Nephron (organoid): ENCODE results near the gene CBX1.
A peak's percentile ranks its signal among the peaks of the same experiment; 100 is the strongest.

Experiments used
- H3K27ac Mint-ChIP-seq, 3 experiments: 2 replicates each; pipeline ENCODE4 v1.8.0; 2020; ENCODE audit warnings: mixed read lengths in 3 of 3, mild to moderate bottlenecking in 2 of 3, moderate library complexity in 1 of 3
- H3K27me3 Mint-ChIP-seq: 2 replicates; pipeline ENCODE4 v1.8.0; 2021; ENCODE audit warnings: low read depth, mild to moderate bottlenecking, moderate library complexity, mixed read lengths
- H3K36me3 Mint-ChIP-seq: 2 replicates; pipeline ENCODE4 v1.8.0; 2020; ENCODE audit warnings: low read depth, mixed read lengths
- H3K4me1 Mint-ChIP-seq: 2 replicates; pipeline ENCODE4 v1.8.0; 2020; ENCODE audit warnings: mixed read lengths
- H3K4me3 Mint-ChIP-seq, 3 experiments: 2 replicates each; pipeline ENCODE4 v1.8.0; 2020; ENCODE audit warnings: mild to moderate bottlenecking in 3 of 3, mixed read lengths in 3 of 3, moderate library complexity in 2 of 3
- H3K9me3 Mint-ChIP-seq: 2 replicates; pipeline ENCODE4 v1.8.0; 2020; ENCODE audit warnings: mixed read lengths
- TF ChIP-seq, protein P1 (sequence below), 3 experiments: fragments of 200-600 bp; sonication (generic); IDR thresholded peaks; one replicate each; pipeline ENCODE4 v1.5.0; 2021; ENCODE audit warnings: antibody characterized with exemption in 3 of 3; ENCODE audit not compliant: unreplicated experiment in 3 of 3

Gene CBX1

DNA sequence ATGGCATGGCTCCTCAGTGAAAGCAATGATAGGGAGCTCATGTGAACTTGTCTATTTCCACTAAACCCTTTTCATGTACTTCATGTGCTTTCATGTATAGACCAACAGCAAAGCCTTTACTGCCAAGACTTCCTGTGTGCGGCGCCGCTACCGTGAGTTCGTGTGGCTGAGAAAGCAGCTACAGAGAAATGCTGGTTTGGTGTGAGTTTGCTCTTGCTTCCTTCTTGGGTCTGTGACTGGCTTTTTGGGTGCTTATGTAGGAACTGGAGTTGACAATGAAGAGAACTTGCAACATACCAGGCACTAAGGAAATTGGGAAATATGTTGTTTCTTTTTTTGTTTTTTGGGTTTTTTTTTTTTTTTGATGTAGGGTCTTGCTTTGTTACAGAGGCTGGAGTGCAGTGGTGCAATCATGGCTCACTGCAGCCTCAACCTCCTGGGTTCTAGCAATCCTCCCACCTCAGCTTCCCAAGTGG is 12.0 kb upstream of the CBX1 start:
- H3K27ac Mint-ChIP-seq: no peak overlapping the region
- H3K4me3 Mint-ChIP-seq: no peak overlapping the region
- peaks cover 6% of the 10 kb centered on the region for H3K4me1 Mint-ChIP-seq
- H3K27me3 Mint-ChIP-seq: no peaks in the 10 kb centered on the region
- peaks cover 27% of the 10 kb centered on the region for H3K36me3 Mint-ChIP-seq
- TF ChIP-seq, protein P1, sequence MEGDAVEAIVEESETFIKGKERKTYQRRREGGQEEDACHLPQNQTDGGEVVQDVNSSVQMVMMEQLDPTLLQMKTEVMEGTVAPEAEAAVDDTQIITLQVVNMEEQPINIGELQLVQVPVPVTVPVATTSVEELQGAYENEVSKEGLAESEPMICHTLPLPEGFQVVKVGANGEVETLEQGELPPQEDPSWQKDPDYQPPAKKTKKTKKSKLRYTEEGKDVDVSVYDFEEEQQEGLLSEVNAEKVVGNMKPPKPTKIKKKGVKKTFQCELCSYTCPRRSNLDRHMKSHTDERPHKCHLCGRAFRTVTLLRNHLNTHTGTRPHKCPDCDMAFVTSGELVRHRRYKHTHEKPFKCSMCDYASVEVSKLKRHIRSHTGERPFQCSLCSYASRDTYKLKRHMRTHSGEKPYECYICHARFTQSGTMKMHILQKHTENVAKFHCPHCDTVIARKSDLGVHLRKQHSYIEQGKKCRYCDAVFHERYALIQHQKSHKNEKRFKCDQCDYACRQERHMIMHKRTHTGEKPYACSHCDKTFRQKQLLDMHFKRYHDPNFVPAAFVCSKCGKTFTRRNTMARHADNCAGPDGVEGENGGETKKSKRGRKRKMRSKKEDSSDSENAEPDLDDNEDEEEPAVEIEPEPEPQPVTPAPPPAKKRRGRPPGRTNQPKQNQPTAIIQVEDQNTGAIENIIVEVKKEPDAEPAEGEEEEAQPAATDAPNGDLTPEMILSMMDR (IDR thresholded peaks at IDR 0.05; ENCODE audit: unreplicated experiment in 3 of 3): no peak
- H3K9me3 Mint-ChIP-seq: no peaks in the 10 kb centered on the region

DNA sequence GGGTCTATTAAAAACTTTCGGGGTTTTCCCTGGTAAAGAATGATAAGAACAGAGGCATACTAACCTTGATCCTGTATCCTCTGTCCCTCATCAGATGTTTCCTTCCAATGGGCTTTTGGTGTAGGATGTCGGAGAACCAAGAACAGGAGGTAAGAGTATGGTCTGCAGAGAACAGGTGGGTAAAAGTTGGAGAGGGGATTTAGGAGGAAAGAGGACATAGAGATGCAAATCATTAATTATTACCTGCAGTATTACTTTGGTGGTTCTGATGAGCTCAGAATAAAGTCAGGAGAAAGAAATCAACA is 10.6 kb upstream of the CBX1 start:
- H3K27ac Mint-ChIP-seq: no peak overlapping the region
- TF ChIP-seq, protein P1 (IDR thresholded peaks at IDR 0.05; ENCODE audit: unreplicated experiment in 3 of 3): no peak
- H3K4me3 Mint-ChIP-seq: no peak overlapping the region
- no peaks in the 10 kb centered on the region for H3K9me3 Mint-ChIP-seq
- H3K36me3 Mint-ChIP-seq: peaks cover 21% of the 10 kb centered on the region
- peaks cover 3% of the 10 kb centered on the region for H3K27me3 Mint-ChIP-seq
- peaks cover 12% of the 10 kb centered on the region for H3K4me1 Mint-ChIP-seq

DNA sequence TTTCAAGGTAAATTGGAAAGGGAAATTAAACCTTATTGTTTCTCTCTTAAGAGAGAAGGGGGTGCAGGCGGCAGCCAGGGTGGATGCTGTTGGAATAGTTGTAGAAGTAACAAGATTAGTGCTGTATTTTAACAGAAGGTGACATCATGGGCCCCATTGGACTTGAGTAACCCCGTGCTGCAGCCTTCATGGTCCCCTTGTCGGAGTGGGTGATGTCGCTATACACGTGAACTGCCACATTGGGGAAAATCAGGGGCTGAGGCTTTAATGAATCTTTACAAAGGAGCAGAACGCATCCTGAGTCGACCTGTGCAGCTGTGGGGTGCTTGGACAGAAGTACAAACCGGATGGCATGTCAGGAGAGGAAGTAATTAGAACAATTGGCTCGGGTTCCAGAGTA is 9.5 kb upstream of the CBX1 start:
- peaks cover 21% of the 10 kb centered on the region for H3K36me3 Mint-ChIP-seq
- no peak overlapping the region for H3K27ac Mint-ChIP-seq
- peaks cover 3% of the 10 kb centered on the region for H3K27me3 Mint-ChIP-seq
- H3K4me3 Mint-ChIP-seq: peak overlapping the region in 2 of 3 experiments; percentile 16 to 37
- TF ChIP-seq, protein P1 (IDR thresholded peaks at IDR 0.05; ENCODE audit: unreplicated experiment in 3 of 3): no peak
- peaks cover 12% of the 10 kb centered on the region for H3K4me1 Mint-ChIP-seq
- no peaks in the 10 kb centered on the region for H3K9me3 Mint-ChIP-seq

DNA sequence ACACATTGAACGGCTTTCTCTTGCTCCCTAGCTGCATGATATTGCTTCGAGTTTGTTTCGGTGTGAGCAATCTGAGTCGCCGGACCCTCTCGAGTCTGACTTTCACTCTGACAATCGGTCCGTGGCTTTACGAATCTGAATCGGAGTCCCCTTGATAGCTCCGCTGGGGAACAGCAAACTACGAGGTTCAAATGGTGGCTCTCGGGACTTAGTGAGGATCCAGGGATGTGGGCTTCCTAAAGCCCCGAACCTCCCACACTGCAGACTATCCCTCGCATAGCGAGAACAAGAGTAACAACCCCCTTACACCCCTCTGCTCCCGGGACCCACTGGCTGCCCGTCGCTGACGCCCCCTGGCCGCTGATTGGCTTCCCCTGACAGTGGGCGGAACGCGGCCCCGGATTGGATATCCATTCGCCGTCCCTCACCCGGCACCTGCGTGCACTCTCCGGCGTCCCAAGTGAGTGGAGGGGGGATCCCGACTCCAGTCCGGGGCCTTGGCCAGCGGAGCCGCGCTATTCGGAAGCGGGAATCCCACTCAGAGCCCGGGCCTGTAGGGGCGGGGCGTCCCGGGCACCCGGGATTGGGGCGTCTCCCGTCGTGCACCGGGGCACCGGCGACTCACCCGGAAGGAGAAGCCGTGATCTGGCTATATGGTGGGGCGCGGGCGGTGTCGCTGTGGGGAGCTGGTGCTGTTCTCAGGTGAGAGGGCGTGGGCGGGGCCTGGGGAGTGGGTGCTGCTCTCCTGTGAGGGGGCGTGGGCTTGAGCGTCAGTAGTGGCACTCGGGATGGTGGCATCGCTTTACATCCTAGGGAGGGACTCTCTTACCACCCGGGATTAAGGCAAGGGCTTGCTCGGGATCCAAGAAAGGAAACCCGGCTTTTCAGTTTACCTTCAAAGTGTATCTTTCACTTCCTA is 6.1 kb upstream of the CBX1 start, which contains the start of gene SNX11:
TSS of gene SNX11 (plus strand) at position 630 of the 919 bp plus-strand sequence. CDS start 4,278 bp downstream, outside the sequence.
- peaks cover 12% of the 10 kb centered on the region for H3K4me1 Mint-ChIP-seq
- peak within 1 kb of the TSS; percentile 96 to 98 (median 96) for H3K4me3 Mint-ChIP-seq
- H3K9me3 Mint-ChIP-seq: peaks cover 4% of the 10 kb centered on the region
- H3K27ac Mint-ChIP-seq: peak within 1 kb of the TSS; percentile 53 to 81 (median 74)
- H3K27me3 Mint-ChIP-seq: peaks cover 3% of the 10 kb centered on the region
- peaks cover 11% of the 10 kb centered on the region for H3K36me3 Mint-ChIP-seq
- TF ChIP-seq, protein P1 (IDR thresholded peaks at IDR 0.05; ENCODE audit: unreplicated experiment in 3 of 3): no peak

DNA sequence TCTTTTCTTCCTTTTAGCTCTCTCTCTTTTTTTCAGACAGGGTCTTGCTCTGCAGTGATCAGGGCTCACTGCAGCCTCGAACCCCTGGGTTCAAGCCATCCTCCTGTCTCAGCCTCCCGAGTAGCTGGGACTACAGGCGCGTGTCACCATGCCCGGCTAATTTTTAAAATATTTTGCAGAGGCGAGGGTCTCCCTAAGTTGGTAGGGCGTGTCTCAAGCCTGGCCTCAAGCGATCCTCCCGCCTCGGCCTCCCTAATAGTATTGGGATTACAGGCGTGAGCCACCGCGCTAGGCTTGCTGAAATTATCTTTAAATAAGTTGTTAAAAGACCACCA is 5.5 kb upstream of the CBX1 start:
- TF ChIP-seq, protein P1 (IDR thresholded peaks at IDR 0.05; ENCODE audit: unreplicated experiment in 3 of 3): no peak
- H3K4me1 Mint-ChIP-seq: peaks cover 12% of the 10 kb centered on the region
- peak overlapping the region; percentile 96 to 98 (median 96) for H3K4me3 Mint-ChIP-seq
- peaks cover 4% of the 10 kb centered on the region for H3K36me3 Mint-ChIP-seq
- peaks cover 3% of the 10 kb centered on the region for H3K27me3 Mint-ChIP-seq
- H3K9me3 Mint-ChIP-seq: peaks cover 4% of the 10 kb centered on the region
- H3K27ac Mint-ChIP-seq: peak overlapping the region in 2 of 3 experiments; percentile 53 to 81
